AG08395 (cell line): ENCODE data around the gene SLC9A9.

Experiments
- DNase-seq: peaks from one replicate; pipeline ENCODE4 v3.0.0; 2012; ENCODE audit warnings: mixed read lengths, low spot score

SLC9A9 gene

DNA sequence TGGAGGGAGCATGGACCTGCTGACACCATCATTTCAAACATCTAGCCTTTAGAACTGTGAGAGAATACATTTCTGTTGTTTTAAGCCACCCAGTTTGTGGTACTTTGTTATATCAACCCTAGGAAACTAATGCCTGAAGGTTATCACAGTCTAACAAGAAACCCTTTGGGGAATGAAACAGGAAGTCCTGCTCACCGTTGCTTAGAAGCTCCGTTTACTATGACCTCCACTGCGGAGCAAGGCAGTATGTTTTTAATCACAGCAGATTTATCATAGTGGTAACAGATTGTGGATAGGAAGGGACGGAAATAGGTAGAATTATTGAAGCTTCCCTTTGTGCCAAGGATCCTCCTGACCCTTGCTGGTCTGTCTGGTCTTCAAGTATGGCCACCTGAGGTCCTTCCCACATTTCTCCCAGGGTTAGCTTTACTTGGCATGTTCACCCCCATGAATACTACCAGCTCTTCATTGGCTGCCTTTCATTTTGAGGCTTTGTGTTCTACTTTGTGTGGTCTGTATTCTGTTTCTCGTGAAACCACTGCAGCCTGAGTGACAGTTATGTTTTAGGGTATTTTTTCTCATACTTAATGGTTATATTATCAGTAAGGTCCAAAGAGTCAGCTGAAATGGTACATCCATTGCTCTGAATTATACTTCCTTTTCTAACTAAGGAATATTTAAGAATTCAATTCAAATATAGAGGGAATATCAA is 527.1 kb downstream of the SLC9A9 start:
- DNase-seq, result no peak

- no peak for DNase-seq
These were observed 532.5 kb downstream of the SLC9A9 start for GRCh38 chr3:143315766-143316165.

DNA sequence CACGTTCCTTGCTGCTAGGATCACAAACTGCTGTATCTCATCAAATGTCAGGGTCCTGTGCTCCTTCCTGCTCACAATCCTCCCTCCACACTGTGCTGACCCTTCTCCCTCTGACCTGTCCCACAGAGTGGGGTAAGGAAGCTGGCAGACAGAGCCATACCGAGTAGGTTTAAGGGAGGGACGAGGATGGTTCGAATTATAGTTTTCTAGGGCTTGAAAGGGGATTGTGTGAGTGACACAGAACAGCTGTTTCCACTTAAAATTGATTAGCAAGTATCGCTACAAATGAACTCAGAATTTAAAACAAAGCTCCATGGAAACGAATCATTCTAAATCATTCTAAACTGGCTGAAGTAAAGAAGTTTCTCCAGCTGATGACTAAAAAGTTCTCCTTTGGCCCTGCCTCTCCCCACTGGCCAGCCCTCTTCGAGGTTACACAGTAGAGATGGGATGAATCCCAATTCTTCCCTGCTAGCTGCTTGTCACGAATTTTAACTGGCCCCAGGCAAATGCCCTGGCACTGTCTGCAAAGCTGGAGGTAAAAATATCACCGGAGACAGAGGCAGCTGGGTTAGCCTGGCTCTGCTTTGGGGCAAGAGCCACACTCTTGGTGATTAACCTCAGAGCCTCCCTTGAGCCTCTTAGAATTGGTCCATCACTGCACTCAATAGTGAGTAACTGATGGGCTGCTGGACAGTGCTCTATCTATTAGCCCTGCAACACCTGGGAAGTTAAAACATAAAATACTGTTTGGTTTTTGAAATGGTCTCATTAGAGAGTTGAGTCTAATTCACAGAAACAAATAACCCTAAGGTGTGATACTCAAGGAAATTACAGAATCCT is 533.8 kb downstream of the SLC9A9 start:
- peak; percentile 65 for DNase-seq

- DNase-seq, result no peak
These were observed 534.4 kb downstream of the SLC9A9 start for GRCh38 chr3:143313893-143314188.

- no peak for DNase-seq
These were observed 535.0 kb downstream of the SLC9A9 start for GRCh38 chr3:143313025-143313892.

DNA sequence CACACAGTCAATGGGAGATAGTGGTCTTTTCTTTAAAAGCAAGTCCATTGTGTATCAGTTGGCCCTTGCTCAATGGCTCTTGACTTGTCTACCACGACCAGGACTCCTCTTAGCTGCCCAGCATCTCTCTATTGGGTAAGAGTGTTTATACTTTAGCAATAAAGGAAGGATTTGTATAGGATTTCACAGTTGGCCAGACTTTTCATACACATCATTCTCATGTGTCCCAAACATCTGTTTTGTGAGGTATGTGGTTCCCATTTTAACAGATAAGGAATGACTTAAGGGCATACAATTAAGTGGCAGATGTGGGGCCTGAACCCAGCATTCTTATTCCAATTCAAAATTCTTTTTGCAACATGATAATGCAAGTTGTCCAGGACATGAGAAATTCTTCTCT is 537.2 kb downstream of the SLC9A9 start:
- DNase-seq, result no peak

DNA sequence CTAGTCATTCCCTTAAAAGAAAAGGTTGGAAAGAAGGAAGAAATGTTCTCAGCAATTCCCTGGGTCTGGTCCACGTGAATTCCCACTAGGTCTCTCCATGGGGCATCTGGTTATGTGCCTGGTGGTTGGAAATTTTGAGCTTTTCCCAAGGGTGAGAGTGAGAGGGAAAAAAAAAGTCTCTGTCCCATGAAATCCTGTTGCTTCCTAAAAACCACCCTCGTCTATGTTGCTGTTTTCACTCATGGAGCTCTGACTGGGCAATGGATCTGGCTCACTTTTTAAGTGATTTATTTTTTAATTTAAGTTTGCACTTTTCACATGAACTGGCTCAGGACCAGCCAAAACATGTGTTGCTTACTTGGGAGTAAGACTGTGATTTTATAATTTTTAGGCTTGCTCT is 538.6 kb downstream of the SLC9A9 start:
- DNase-seq, result no peak

DNA sequence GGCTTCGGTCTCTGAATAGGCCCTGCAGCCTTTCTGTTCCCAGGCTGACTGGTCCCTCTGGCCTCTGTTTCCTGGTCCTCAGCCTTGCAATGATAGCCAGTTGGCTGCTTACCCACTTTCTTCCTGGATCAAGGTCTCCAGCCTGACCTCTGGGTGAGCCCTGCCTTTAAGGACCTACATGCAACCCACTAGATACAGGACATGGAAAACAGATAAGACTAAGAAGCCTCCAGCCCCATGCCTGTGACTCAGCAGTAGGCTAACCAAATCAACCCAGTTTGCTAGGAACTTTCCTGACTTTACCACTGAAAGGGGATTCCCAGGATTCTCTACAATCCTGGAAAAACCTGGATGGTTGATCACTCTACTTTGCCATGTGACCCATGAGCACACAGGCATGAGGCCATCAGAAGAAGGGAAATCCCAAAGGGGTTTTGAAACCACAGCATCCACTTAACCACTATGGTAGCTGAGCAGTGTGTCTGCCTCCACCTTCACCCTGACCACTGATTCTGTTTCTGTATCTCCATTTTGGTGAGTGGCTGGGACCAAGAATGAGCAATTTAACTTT is 540.6 kb downstream of the SLC9A9 start:
- no peak for DNase-seq

DNA sequence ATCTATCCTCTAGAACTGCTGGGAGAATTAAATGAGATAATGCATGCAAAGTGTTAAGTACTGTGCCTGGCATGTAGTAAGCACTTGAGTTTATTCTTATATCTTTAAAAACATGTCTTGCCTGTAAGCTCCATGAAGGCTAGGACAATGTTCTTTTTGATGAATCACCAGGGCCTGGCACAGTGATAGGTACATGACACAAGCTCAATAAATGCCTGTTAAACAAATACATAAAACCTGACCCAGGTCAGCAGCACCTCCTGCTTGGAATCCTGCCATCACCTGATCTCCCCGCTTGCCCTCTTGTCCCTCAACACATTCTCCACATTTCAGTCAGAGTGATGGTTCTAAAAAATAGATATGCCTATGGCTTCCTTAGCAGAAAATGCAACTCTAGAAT is 541.9 kb downstream of the SLC9A9 start:
- DNase-seq, result no peak

DNA sequence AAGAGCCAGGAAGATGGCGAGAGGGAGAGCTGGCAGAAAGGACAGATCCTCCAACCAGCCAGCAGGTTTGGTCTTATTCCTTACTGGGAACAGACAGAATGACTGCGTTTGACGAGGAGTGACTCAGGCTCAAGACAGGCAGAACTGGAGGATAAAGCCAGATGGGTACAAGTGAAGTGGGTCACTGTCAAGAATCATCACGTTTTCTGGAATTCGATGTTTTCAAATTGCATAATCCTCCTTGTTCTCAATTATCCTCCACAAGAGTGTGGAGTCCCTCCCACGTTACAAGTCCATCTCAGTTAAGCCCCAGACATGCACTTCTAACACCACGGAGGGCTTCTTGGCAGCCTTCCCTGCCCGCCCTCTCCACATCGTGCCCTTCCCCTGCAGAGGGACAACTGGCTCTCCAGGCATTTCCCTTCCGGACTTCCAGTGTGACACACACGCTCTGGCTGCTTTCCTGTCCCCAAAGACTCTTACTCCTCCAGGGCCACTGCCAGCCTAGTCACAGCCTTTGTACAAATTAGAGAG is 545.6 kb downstream of the SLC9A9 start:
- peak; percentile 91 for DNase-seq

GRCh38 chr3:143301031-143301901 is 547.0 kb downstream of the SLC9A9 start:
- DNase-seq, result no peak

- no peak for DNase-seq
These were observed 549.3 kb downstream of the SLC9A9 start for GRCh38 chr3:143298886-143299535.

GRCh38 chr3:143298380-143298779 is 549.9 kb downstream of the SLC9A9 start:
- no peak for DNase-seq

- DNase-seq, result no peak
These were observed 552.8 kb downstream of the SLC9A9 start for GRCh38 chr3:143295201-143296080.

DNA sequence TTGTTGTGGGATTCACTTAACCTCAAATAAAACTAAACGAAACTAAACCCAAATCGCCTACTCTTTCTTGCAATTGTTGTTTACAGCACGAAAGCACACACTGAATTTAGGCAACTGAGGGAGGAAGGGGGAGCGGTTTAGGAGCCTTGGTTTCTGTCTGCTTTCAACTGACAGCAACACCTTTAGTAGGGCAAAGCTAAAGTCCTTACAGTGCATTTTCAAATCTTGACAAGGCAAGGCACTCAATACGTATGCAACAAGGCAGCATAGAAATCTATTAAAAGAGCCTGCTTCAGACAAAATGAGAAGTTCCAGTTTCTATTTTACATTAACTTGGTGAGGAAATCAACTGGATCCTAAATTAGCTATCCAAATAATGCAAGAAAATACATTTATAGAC is 554.1 kb downstream of the SLC9A9 start:
- no peak for DNase-seq

DNA sequence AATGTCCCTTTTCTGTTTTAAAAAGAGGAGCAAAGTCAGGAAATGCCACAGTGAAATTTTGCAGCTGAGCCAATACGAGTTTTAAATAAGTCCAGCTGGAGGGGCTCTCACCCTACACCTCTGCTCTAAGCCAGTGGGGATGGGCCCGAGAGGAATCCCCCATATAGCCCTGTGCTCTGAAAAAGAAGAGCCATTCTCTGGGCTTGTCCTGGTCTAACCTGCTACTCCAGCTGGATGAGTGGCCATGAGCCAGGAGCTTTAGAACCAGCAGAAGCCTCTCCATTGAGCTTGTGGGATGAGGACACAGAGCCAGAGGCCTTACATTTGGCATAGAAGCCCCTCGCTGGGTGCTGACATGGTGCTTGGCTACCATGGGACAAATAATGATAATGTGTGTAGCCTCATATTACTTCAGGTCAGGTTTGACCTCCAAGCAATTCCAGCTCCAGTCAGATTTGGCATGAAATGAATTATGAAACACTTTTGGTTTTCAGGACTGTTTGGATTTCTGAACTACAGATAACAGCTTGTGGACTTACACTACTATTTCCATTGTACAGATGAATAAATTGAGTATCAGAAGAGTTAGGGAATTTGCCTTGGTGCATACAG is 556.3 kb downstream of the SLC9A9 start:
- DNase-seq, result no peak

GRCh38 chr3:143288944-143289343 is 559.3 kb downstream of the SLC9A9 start:
- DNase-seq, result no peak

DNA sequence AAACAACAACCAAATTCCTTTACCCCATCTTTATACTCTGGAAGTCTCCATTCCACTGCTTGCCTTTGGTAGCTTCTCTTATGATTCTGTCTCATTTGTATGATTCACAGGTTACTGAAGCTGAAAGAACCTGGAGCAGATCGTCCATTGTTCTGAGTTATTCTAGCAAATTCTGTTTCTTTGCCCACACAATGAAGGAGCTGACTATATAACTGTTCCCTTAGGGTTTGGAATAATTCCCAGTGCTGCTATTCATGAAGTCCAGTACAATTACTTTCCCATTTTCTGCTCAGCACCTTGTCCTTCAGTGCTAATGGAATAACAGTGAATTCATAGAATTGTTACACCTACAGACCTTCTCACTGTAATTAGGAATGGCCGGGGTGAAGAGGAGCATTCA is 560.9 kb downstream of the SLC9A9 start:
- no peak for DNase-seq

- DNase-seq, result no peak
These were observed 561.8 kb downstream of the SLC9A9 start for GRCh38 chr3:143286392-143287010.
